Smooth muscle cell (in vitro differentiated cells): ENCODE results near the gene CHRNB2. TPM values are rescaled to one million over a fixed set of nuclear protein-coding genes. Genes with fewer than 3 reads are reported as not detected.

Experiments
- DNase-seq: peaks from one replicate; lab custom pipeline; 2025; ENCODE audit not compliant: unreplicated experiment; lab: John Stamatoyannopoulos, UW
- H2AFZ ChIP-seq: fragments of 200-600 bp; sonication (generic); 2 replicates; pipeline ENCODE4 v1.6.0; 2016; ENCODE audit warnings: antibody characterized with exemption, low read depth, mild to moderate bottlenecking
- H3F3A ChIP-seq: fragments of 200-600 bp; sonication (generic); 2 replicates; pipeline ENCODE4 v1.6.0; 2017; ENCODE audit warnings: antibody characterized with exemption, low read depth
- H3K27ac ChIP-seq: fragments of 200-600 bp; sonication (generic); 2 replicates; pipeline ENCODE4 v1.5.1; 2016; ENCODE audit warnings: low read depth, mild to moderate bottlenecking
- H3K27me3 ChIP-seq: fragments of 200-600 bp; sonication (generic); 2 replicates; pipeline ENCODE4 v1.6.1; 2016; ENCODE audit warnings: low read depth, mild to moderate bottlenecking
- H3K36me3 ChIP-seq: fragments of 200-600 bp; sonication (generic); 2 replicates; pipeline ENCODE4 v1.5.1; 2016; ENCODE audit warnings: low read depth
- H3K4me1 ChIP-seq: fragments of 200-600 bp; sonication (generic); 2 replicates; pipeline ENCODE4 v1.5.1; 2016; ENCODE audit warnings: low read depth
- H3K4me2 ChIP-seq: fragments of 200-600 bp; sonication (generic); 2 replicates; pipeline ENCODE4 v1.6.0; 2016; ENCODE audit warnings: mild to moderate bottlenecking
- H3K4me3 ChIP-seq: fragments of 200-600 bp; sonication (generic); 2 replicates; pipeline ENCODE4 v1.5.1; 2016; ENCODE audit warnings: mild to moderate bottlenecking
- H3K79me2 ChIP-seq: fragments of 200-600 bp; sonication (generic); 2 replicates; pipeline ENCODE4 v1.6.0; 2016; ENCODE audit warnings: low read depth, mild to moderate bottlenecking
- H3K9ac ChIP-seq: fragments of 200-600 bp; sonication (generic); 2 replicates; pipeline ENCODE4 v1.6.0; 2016; ENCODE audit warnings: low read depth
- H3K9me3 ChIP-seq: fragments of 200-600 bp; sonication (generic); replicated peaks from 2 replicates; pipeline ENCODE4 v1.5.1; 2016; ENCODE audit warnings: low read depth
- H4K20me1 ChIP-seq: fragments of 200-600 bp; sonication (generic); 2 replicates; pipeline ENCODE4 v1.6.0; 2016; ENCODE audit warnings: low read depth
- CTCF ChIP-seq: fragments of 200-600 bp; sonication (generic); IDR thresholded peaks from 2 replicates; pipeline ENCODE4 v1.5.1; 2017; ENCODE audit warnings: borderline replicate concordance, mild to moderate bottlenecking, antibody characterized with exemption; ENCODE audit not compliant: insufficient read depth, poor library complexity, severe bottlenecking
- WGBS: methylation state at CpG from one replicate; pipeline ENCODE4 v1.1.7; 2016; ENCODE audit warnings: low lambda C conversion rate; 5-methylcytosine and 5-hydroxymethylcytosine counted together
- polyA plus RNA-seq: library from polyadenylated mRNA; unstranded; fragments of >200 nt; fragmentation: Nextera tagmentation; extraction: Ambion mirVana; gene quantifications from 2 replicates; pipeline ENCODE4 v1.2.1, GENCODE V29; 2016
- total RNA-seq: library from RNA; depleted of rRNA; stranded (reverse); fragments of >200 nt; gene quantifications from 2 replicates; pipeline ENCODE4 v1.2.3, GENCODE V29; 2014

Gene CHRNB2
- total and polyA plus RNA-seq, 2 experiments from 2014 or later, result not detected

GRCh38 chr1:154623358-154623757 lies 55.8 kb downstream of the CHRNB2 start:
- peaks cover 80% of the 10 kb centered on the region for H4K20me1 ChIP-seq
- WGBS, result 98% methylated on average over 3 of the region's 3 CpGs
- peaks cover 2% of the 10 kb centered on the region for H3K4me1 ChIP-seq
- H3K9ac ChIP-seq, result no peak overlapping the region
- H3K36me3 ChIP-seq, result no peaks in the 10 kb centered on the region
- H3K79me2 ChIP-seq, result peaks cover 92% of the 10 kb centered on the region
- H3F3A ChIP-seq, result peaks cover 6% of the 10 kb centered on the region
- TF ChIP-seq CTCF, result no peak
- no peak overlapping the region for H3K4me2 ChIP-seq
- no peaks in the 10 kb centered on the region for H3K9me3 ChIP-seq
- H3K27ac ChIP-seq, result no peak overlapping the region
- no peaks in the 10 kb centered on the region for H3K27me3 ChIP-seq
- no peak overlapping the region for H2AFZ ChIP-seq
- H3K4me3 ChIP-seq, result no peak overlapping the region
- DNase-seq, result no peak

- Histone ChIP-seq H3K27ac (peak overlapping the region; percentile 80), H4K20me1 (peaks cover 64% of the 10 kb centered on the region), H3K9ac (no peak overlapping the region), H3K4me2 (peak overlapping the region; percentile 48), H3K79me2 (peaks cover 75% of the 10 kb centered on the region), H3F3A (peaks cover 6% of the 10 kb centered on the region), H3K36me3 (no peaks in the 10 kb centered on the region), H3K4me1 (peaks cover 2% of the 10 kb centered on the region), H3K4me3 (no peak overlapping the region), H3K27me3 (no peaks in the 10 kb centered on the region), H2AFZ (no peak overlapping the region), H3K9me3 (no peaks in the 10 kb centered on the region)
- no peak for TF ChIP-seq CTCF
- DNase-seq, result no peak
- WGBS, result 86% methylated on average over 8 of the region's 8 CpGs
Observed at GRCh38 chr1:154624746-154625643, 57.4 kb downstream of the CHRNB2 start.

DNA sequence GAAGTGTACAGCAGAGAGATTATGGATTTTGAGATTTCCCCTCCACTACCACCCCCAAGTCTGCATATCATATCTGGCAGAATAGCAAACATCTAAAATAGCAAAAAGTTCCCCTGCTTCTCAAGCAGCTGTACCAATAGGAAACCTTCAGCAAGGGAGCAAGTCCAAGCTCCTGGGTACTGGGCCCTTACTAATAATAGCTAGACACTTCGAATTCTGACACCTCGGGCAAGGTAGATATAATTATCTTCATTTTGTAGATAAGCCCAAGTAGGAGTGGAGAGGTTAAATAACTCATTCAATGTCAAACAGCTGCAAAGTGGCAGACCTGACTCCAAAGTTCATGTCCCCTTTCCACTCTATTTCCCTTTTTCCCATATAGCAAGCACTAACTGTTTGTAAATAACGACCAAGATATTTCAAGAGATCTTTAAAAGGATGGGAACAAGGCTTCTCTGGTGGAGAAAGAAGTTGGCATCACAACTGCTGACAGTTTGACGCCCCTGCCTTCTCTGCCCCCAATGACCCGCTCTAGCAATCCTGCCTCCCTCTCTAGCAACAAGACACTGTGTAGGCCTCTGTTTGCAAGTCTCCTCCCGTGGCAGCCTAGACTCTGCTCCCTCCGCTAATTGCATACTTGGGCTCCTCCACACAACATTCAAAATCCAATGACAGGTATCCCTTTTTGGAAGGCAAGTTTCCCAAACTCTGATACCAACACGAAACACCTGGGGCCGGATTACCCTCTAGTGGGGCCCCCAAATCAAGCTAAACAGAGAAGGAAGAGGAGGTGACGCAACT lies 59.1 kb downstream of the CHRNB2 start:
- no peaks in the 10 kb centered on the region for H3K36me3 ChIP-seq
- H3K4me2 ChIP-seq, result peak overlapping the region; percentile 87
- H3K27ac ChIP-seq, result peak overlapping the region; percentile 96
- no peaks in the 10 kb centered on the region for H3K9me3 ChIP-seq
- peak overlapping the region; percentile 94 for H3K4me3 ChIP-seq
- WGBS, result 31% methylated on average over 10 of the region's 10 CpGs
- peak overlapping the region; percentile 98 for H3K9ac ChIP-seq
- H2AFZ ChIP-seq, result peak overlapping the region; percentile 99
- no peak for DNase-seq
- H3K4me1 ChIP-seq, result peaks cover 2% of the 10 kb centered on the region
- no peak for TF ChIP-seq CTCF
- peaks cover 6% of the 10 kb centered on the region for H3F3A ChIP-seq
- H3K79me2 ChIP-seq, result peaks cover 59% of the 10 kb centered on the region
- H4K20me1 ChIP-seq, result peaks cover 47% of the 10 kb centered on the region
- H3K27me3 ChIP-seq, result peaks cover 5% of the 10 kb centered on the region
